Measurements from ENCODE around the gene TCTN1.

Gene TCTN1

DNA sequence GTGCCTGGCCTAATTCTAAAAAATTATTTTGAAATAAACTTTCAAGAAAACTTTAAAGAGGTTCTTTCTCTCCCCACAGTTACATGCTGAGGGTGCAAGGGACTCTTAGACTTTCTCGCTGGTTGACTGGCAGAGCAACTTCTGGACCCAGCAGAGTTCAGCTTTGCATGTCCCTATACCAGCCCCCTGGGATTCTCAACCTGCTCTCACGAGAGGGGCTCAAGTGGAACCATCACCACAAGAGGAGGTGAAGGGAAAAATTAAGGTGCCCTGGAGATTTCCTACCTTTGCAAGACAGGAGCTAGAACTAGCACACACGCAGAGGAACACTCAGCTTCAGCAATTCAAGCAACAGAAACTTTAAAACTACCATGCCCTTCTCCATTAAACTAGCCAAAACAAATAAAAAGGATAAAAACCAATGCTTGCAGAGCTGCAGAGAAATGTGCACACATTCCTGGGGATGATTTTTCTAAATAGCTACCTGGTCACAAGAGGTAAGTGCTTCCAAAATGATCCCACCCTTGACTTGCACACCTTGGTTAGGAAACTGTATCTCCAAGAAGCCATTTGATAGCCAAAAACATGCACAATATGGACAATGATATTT is 72.5 kb downstream of the TCTN1 start:
- DNase-seq, result no peak

DNA sequence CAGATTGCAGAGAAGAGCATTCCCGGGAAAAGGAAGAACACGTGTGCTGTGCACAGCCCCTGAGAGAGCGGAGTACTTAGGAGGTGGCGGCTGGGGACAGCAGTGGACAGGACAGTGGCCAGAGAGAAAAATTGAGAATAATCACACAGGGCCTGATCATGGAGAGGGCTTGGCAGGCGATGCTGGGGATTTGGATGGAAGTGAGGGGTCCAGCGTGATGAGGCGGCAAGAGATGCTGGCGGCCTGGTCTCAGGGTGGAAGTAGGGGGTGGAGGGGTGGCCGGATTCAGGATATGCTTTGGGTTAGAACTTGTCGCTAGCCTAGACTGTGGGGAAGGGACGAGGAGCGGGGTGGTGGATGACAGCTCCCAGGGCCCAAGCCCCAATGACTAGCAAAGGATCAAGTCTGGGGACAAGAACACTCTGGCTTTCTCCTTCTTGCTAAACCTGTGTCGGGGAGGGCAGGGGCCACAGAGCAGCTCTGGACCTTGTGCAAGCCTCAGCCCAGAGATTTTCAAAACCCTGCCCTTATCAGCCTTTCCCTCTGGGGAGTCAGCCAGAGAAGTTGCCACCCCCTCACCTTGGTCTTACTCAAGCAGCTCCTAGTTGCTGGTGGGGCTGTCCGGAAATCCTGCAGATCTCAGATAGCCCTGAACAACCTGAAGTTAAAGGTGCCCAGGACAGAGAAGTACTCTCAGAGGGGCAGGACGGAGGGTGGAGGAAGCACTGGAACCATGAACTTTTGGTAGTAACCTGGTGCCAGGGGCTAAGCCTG is 73.7 kb downstream of the TCTN1 start:
- DNase-seq, result peak; percentile 33

DNA sequence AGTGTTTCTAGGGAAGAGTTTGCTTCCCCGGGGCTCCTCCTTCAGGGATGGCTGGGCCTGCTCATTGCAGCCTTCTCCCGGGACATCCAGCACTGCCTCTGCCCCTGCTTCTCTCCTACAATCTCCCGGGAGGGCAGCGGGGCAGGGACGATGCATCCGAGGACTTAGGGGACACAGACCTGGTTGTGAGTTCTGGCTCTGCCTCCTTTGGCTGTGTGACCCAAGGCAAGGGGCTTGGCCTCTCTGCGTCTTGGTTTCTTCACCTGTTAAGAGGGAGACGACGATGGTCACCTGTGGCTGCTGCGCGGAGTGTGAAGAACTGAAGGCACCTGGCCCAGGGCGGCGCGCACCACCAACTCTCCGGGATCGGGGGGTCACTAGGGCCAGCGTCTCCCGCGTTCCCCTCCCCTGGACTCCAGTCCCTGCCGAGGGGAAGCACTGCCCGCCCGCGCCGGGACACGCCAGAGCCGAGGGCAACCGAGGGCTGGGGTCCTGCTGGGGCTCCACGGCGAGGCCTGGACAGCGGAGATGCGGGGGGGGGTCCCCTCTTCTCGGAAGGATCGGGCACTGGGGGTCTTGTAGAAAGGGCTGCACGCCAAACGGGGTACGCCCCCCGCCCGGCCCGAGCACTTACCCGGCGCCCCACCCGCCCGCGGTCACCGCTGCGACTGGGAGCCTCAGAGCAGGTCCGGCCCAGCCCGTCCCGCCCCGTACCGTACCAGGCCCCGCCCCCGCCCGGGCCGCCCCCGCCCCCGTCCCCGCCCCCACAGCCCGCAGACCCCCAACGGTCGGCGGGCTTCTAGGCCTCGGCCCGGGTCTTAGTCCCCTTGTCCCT is 74.7 kb downstream of the TCTN1 start, which contains the start of gene HVCN1:
HVCN1 (minus strand) TSS at position 670 of the 835 bp plus-strand sequence. CDS start 5,870 bp downstream, outside the sequence.
- peak; percentile 23 for DNase-seq

DNA sequence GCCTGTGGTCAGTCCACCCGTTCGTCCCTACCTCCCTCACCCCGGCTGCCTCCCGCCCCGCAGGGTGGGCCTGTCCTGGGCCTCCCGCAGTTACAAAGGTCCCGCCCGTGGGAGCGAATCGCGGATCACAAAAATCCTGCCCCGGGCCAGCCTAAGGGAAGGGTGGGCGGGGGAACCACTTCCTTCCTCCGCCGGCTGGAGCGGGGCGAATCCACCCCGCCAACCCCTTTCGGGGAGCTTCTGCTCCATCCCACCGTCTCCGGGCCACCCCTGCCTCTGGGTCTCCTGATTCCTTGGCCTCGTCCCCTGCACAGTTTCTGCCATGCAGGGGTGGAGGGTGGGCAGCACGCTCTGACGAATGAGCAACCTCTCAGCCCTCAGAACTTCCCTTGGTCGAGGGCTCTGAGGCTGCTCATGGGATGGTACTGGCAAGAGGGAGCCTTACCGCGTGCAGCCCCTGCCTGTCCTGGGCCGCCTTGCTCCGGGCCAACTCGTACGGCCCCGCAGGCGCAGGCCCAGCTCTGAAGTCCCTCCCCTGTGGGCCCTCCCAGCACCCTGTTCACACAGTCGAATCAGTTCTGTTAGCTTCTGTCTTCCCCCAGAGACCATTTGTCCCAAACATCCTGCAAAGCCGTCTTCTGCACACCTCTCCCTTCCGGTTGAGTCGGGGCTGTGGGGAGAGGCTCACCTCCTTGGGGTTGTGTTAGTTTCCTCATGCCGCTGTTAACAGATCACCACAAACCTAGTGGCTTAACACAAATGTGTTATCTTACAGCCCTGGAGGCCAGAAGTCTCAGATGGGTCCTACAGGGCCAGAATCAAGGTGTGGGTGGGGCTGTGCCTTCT is 75.6 kb downstream of the TCTN1 start:
- peak; percentile 64 for DNase-seq

DNA sequence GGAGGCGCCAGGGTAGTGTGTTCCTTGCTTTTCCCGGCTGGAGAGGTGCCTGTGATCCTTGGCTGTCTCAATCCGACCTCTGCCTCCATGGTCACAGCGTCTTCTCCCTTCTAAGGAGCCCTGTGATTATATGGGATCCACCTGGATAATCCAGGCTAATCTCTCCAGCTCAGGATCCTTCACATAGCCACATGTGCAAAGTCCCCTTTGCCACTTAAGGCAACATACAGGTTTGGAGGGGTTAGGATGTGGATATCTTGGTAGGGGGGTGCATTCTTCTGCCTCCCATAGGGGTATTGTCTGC is 76.2 kb downstream of the TCTN1 start:
- DNase-seq, result no peak

DNA sequence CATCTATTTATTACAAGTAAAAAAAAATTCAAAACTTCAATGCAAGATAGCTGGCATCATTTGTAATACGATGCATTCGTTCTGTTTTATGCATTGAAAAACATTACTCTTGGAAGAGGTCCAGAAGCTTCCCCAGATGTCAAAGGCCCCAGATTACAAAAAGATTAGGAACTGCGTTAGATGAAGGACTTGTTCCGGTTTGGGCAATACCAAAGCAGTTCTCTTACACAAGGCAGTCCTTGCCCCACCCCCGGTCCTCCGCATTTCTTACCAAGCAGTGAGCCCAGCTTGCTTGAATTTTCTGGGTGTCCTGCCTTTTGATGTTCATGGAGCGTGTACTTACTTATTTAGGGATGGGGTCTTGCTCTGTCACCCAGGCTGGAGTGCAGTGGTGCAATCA is 79.8 kb downstream of the TCTN1 start:
- DNase-seq, result peak; percentile 92

DNA sequence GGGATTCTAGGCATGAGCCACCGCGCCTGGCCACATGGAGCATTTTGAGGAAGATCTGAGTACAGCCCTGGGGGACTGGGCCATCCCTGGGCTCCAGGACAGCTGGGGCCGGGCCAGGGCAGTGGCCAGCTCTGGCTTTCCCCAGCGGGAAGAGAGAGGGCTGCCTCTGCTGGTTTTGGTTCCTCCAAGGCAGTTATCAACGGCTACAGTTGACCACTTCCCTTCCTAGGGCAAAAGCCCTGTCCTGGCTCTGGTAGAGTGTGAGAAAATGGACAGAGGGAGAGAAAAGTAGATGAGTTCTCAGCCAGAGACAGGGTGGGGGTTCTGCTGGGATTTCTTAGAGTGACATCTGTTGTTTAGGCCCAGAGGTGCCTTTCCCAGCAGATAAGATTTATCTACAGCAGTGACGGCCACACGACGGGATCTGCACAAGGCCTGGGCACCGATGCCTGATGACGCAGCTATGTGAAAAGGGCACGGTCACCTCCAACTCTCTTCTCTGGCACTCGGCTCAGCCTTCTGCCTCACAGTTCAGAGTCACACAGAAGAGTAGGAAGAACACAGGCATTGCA is 80.5 kb downstream of the TCTN1 start:
- peak; percentile 93 for DNase-seq

DNA sequence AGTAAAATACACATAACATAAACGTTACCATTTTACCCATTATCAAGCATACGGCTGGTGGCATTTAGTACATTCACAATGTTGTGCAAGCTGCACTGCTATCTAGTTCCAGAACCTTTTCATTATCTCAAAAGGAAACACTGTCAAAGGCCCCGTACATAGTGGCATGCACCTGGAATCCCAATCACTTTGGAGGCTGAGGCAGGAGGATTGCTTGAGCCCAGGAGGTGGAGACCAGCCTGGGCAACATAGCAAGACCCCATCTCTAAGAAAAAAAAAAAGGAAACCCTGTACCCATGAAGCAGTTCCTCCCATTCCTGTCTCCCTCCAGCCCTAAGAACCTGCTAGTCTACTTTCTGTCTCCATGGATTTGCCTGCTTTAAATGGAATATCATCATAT is 82.4 kb downstream of the TCTN1 start:
- no peak for DNase-seq

DNA sequence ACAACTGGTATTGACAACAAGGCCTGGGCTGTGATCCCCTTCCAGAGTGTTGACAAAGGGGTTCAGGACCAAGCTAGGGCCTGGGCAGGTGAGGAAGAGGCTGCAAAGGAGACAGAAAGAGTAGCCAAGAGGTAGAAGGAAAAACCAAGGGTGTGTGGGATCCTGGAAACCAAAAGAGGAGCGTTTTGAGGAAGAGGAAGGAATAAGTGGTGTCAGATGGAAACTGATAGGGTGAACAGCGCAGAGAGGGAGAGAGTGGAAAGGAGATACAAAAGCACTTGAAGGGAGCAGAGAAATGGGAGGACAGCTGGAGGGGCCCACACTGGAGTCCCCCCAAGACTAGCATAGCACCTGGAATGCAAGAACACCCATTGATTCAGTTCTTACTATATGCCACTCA is 83.3 kb downstream of the TCTN1 start:
- peak; percentile 79 for DNase-seq

DNA sequence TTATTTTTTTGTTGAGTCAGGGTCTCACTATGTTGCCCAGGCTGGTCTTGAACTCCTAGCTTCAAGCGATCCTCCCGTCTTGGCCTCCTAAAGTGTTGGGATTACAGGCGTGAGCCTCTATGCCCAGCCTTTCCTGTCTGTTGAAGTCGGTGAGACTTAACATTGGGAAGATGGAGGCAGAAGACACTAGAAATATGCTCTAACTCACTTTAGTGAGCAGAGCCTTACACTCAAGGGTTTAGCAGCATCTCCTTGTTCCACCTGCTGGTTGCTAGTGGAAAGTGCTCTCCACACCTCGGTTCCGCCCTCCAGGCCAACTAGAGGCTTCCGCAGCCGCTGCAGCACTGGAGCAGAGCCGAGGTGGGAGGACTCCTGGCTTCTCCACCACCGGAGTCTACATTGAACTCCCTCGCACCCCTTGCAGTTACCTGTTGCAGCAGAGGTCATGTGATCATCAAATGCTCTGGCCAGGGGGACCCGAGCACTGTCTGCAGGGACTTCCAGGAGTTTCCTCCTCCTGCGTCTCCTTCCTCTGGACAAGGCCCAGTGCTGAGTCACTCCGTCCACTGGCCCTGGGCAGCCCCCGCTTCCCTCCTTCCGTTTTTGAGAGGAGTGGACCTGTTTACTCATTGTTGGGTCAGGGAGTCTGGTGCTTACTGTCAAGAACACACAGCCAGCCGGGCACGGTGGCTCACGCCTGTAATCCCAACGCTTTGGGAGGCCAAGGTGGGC is 84.4 kb downstream of the TCTN1 start:
- peak; percentile 93 for DNase-seq
